PFSK-1 (cell line): ENCODE data around the gene SDF4.

ENCODE experiments used
- FOXP2 ChIP-seq: optimal IDR thresholded peaks from 2 replicates; pipeline ENCODE3; 2011; ENCODE audit warnings: borderline replicate concordance, control low read depth, inconsistent platforms; ENCODE audit not compliant: insufficient read depth; ENCODE audit errors: extremely low read length, extremely low read depth
- POLR2AphosphoS5 ChIP-seq: IDR thresholded peaks from 2 replicates; pipeline ENCODE4 v1.6.1; 2012; ENCODE audit warnings: low read depth, mild to moderate bottlenecking, control low read depth, low read length, moderate library complexity
- SIN3A ChIP-seq: IDR thresholded peaks from 2 replicates; pipeline ENCODE4 v1.6.1; 2012; ENCODE audit warnings: mild to moderate bottlenecking, low read length, moderate library complexity, borderline replicate concordance; ENCODE audit not compliant: insufficient read depth
- TAF1 ChIP-seq: IDR thresholded peaks from 2 replicates; pipeline ENCODE4 v1.6.1; 2012; ENCODE audit warnings: low read length, control low read depth, borderline replicate concordance; ENCODE audit not compliant: insufficient read depth
- TF ChIP-seq, protein P1 (sequence below), 2 experiments: IDR thresholded peaks; 2 replicates each; pipeline versions ENCODE4 v1.6.1 to v1.8.0; 2011 to 2012; ENCODE audit warnings: low read depth in 2 of 2, low read length in 2 of 2, control low read depth in 1 of 2, inconsistent platforms in 1 of 2, mild to moderate bottlenecking in 1 of 2, moderate library complexity in 1 of 2; ENCODE audit not compliant: insufficient read depth in 1 of 2

- TF ChIP-seq TAF1 (no peak), POLR2AphosphoS5 (no peak), SIN3A (no peak), FOXP2 (no peak)
- TF ChIP-seq, protein P1, sequence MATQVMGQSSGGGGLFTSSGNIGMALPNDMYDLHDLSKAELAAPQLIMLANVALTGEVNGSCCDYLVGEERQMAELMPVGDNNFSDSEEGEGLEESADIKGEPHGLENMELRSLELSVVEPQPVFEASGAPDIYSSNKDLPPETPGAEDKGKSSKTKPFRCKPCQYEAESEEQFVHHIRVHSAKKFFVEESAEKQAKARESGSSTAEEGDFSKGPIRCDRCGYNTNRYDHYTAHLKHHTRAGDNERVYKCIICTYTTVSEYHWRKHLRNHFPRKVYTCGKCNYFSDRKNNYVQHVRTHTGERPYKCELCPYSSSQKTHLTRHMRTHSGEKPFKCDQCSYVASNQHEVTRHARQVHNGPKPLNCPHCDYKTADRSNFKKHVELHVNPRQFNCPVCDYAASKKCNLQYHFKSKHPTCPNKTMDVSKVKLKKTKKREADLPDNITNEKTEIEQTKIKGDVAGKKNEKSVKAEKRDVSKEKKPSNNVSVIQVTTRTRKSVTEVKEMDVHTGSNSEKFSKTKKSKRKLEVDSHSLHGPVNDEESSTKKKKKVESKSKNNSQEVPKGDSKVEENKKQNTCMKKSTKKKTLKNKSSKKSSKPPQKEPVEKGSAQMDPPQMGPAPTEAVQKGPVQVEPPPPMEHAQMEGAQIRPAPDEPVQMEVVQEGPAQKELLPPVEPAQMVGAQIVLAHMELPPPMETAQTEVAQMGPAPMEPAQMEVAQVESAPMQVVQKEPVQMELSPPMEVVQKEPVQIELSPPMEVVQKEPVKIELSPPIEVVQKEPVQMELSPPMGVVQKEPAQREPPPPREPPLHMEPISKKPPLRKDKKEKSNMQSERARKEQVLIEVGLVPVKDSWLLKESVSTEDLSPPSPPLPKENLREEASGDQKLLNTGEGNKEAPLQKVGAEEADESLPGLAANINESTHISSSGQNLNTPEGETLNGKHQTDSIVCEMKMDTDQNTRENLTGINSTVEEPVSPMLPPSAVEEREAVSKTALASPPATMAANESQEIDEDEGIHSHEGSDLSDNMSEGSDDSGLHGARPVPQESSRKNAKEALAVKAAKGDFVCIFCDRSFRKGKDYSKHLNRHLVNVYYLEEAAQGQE (IDR thresholded peaks at IDR 0.05; ENCODE audit: insufficient read depth in 1 of 2, low read depth in 2 of 2, low read length in 2 of 2) = no peak
Observed at GRCh38 chr1:1226566-1227362, 5.0 kb downstream of the SDF4 start.
